OCI-LY3 (cell line): Measurements from ENCODE around the gene PIGW.

Source experiments
- H2AFZ ChIP-seq: fragments of 200-600, 300-600 bp; shearing (Covaris generic); 2 replicates; pipeline ENCODE4 v1.6.0; 2014; ENCODE audit warnings: antibody characterized with exemption, low read depth, low read length
- H3K27ac ChIP-seq: fragments of 200-600, 300-600 bp; sonication (generic); 2 replicates; pipeline ENCODE4 v1.5.1; 2014; ENCODE audit warnings: mild to moderate bottlenecking, low read length, moderate library complexity, mixed read lengths
- H3K27me3 ChIP-seq: fragments of 200-600, 300-600 bp; sonication (generic); 2 replicates; pipeline ENCODE4 v1.6.1; 2014; ENCODE audit warnings: low read depth, low read length, mixed read lengths
- H3K36me3 ChIP-seq: fragments of 200-600, 300-600 bp; sonication (generic); replicated peaks from 2 replicates; pipeline ENCODE3; 2014; ENCODE audit warnings: low read depth, low read length, mixed read lengths
- H3K4me1 ChIP-seq: fragments of 300-600, 200-600 bp; sonication (generic); 2 replicates; pipeline ENCODE4 v1.6.1; 2014; ENCODE audit warnings: low read length, mixed read lengths
- H3K4me2 ChIP-seq: fragments of 200-600, 300-600 bp; sonication (generic); 2 replicates; pipeline ENCODE4 v1.6.1; 2014; ENCODE audit warnings: low read length, mixed read lengths
- H3K4me3 ChIP-seq: fragments of 300-600, 200-600 bp; sonication (generic); 2 replicates; pipeline ENCODE4 v1.5.1; 2014; ENCODE audit warnings: antibody characterized with exemption, mild to moderate bottlenecking, low read length, moderate library complexity
- H3K79me2 ChIP-seq: fragments of 300-600, 200-600 bp; shearing (Covaris generic); 2 replicates; pipeline ENCODE4 v1.6.1; 2014; ENCODE audit warnings: mild to moderate bottlenecking, low read length, mixed read lengths
- H3K9ac ChIP-seq: fragments of 300-600, 200-600 bp; shearing (Covaris generic); 2 replicates; pipeline ENCODE4 v1.6.0; 2014; ENCODE audit warnings: mild to moderate bottlenecking, low read length, moderate library complexity
- H3K9me3 ChIP-seq: fragments of 200-600, 300-600 bp; shearing (Covaris generic); 2 replicates; pipeline ENCODE4 v1.6.1; 2014; ENCODE audit warnings: low read length, mixed read lengths; ENCODE audit not compliant: insufficient read depth
- H4K20me1 ChIP-seq: fragments of 200-600, 300-600 bp; sonication (generic); 2 replicates; pipeline ENCODE4 v1.6.1; 2016; ENCODE audit warnings: low read length, mixed read lengths; ENCODE audit not compliant: insufficient read depth
- CTCF ChIP-seq: fragments of 200-600, 300-600 bp; sonication (generic); IDR thresholded peaks from 2 replicates; pipeline ENCODE4 v1.5.1; 2014; ENCODE audit warnings: antibody characterized with exemption, low read length, low read depth
- EZH2phosphoT487 ChIP-seq: fragments of 200-600 bp; shearing (Covaris generic); IDR thresholded peaks from 2 replicates; pipeline ENCODE4 v1.6.1; 2018; ENCODE audit warnings: antibody characterized with exemption, mixed run types, low read depth

Gene PIGW

DNA sequence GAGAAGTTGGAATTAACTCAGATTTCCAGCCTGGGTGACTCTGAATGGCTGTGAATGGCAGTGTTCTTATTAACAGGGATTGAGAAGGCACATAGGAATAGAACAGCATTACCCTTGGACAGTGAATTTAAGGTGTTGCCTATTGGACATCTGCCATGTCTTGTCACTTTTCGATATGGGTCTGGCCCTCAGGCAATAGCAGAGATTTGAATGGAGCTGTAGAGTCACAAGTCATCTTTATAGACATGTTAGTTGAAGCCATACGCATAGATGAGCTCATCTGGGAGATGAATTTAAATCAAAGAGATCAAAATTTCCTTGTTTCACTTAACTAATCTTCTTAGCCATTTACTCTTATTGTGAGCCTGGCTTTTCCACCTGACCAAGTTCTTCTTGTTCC is 42.0 kb downstream of the PIGW start:
- peaks cover 29% of the 10 kb centered on the region for H3K79me2 ChIP-seq
- no peaks in the 10 kb centered on the region for H3K27me3 ChIP-seq
- no peak for TF ChIP-seq EZH2phosphoT487
- TF ChIP-seq CTCF, result no peak
- H4K20me1 ChIP-seq, result peaks cover 3% of the 10 kb centered on the region; the same call in 1 of the 2 replicates
- H3K9ac ChIP-seq, result no peak overlapping the region
- H3K4me3 ChIP-seq, result no peak overlapping the region
- no peaks in the 10 kb centered on the region for H3K9me3 ChIP-seq
- no peaks in the 10 kb centered on the region for H3K4me1 ChIP-seq
- H2AFZ ChIP-seq, result no peak overlapping the region
- no peak overlapping the region for H3K4me2 ChIP-seq
- H3K27ac ChIP-seq, result no peak overlapping the region
- peaks cover 31% of the 10 kb centered on the region for H3K36me3 ChIP-seq

GRCh38 chr17:36578671-36579070 is 43.9 kb downstream of the PIGW start:
- Histone ChIP-seq H3K79me2 (peaks cover 16% of the 10 kb centered on the region), H3K36me3 (peaks cover 27% of the 10 kb centered on the region), H3K9ac (no peak overlapping the region), H4K20me1 (peaks cover 3% of the 10 kb centered on the region; the same call in 1 of the 2 replicates), H3K9me3 (no peaks in the 10 kb centered on the region), H3K4me3 (no peak overlapping the region), H3K4me2 (no peak overlapping the region), H2AFZ (no peak overlapping the region), H3K4me1 (no peaks in the 10 kb centered on the region), H3K27me3 (no peaks in the 10 kb centered on the region), H3K27ac (no peak overlapping the region)
- TF ChIP-seq CTCF, result no peak
- no peak for TF ChIP-seq EZH2phosphoT487

DNA sequence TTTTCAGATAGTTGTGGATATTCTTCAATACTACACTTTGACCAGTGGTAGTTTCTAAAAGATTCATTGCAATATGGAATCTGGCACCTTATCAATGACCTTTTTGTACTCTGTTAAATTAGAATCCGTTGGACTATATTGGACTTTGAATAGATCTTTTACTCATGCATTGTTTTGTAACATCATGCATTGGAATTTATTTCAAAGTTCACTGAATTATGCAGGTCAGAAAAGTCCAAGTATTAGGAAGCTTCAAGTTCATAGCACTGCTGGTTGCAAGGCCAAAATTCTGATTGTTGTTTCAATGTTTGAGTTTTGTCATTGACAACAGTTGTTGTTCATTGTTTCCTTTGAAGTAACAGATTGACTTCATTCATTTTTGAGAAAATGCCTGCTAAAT is 49.0 kb downstream of the PIGW start:
- Histone ChIP-seq H3K36me3 (peaks cover 27% of the 10 kb centered on the region), H3K27ac (no peak overlapping the region), H3K27me3 (no peaks in the 10 kb centered on the region), H3K4me3 (no peak overlapping the region), H2AFZ (no peak overlapping the region), H3K9ac (no peak overlapping the region), H3K9me3 (no peaks in the 10 kb centered on the region), H3K4me2 (no peak overlapping the region), H4K20me1 (no peaks in the 10 kb centered on the region), H3K4me1 (no peaks in the 10 kb centered on the region), H3K79me2 (no peaks in the 10 kb centered on the region)
- no peak for TF ChIP-seq CTCF
- TF ChIP-seq EZH2phosphoT487, result no peak

DNA sequence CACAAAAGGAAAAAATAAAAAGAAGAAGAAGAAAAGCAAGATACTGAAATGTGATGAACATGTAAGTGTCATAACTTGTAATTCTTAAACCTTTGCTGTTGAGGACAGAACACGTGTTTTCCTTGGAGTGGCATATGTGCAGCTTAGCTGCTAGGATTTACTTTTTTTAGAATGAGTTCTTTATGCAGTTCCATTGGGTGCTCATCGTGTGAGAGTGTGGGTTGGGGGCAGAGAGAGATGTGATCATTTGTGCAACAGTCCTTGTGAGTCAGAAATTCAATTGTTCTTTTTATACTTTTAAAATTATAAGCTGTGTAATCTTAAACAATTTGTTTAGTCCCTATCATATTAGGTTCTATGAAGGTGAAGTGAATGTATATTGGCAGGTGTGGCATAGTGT is 51.4 kb downstream of the PIGW start:
- H4K20me1 ChIP-seq, result no peaks in the 10 kb centered on the region
- H3K27ac ChIP-seq, result no peak overlapping the region
- H3K36me3 ChIP-seq, result peaks cover 29% of the 10 kb centered on the region
- TF ChIP-seq CTCF (no peak), EZH2phosphoT487 (no peak)
- H3K9me3 ChIP-seq, result no peaks in the 10 kb centered on the region
- H3K27me3 ChIP-seq, result no peaks in the 10 kb centered on the region
- no peak overlapping the region for H3K4me3 ChIP-seq
- no peak overlapping the region for H3K4me2 ChIP-seq
- H2AFZ ChIP-seq, result no peak overlapping the region
- H3K4me1 ChIP-seq, result peaks cover 3% of the 10 kb centered on the region; the same call in 1 of the 2 replicates
- no peak overlapping the region for H3K9ac ChIP-seq
- H3K79me2 ChIP-seq, result no peaks in the 10 kb centered on the region
